HG03135 (cell line): Measurements from ENCODE around the gene GPR139.

Experiments used
- ATAC-seq: cut with Tn5 transposase; IDR thresholded peaks from one replicate; pipeline ENCODE4 v1.9.1; 2021; ENCODE audit warnings: mild to moderate bottlenecking, moderate library complexity; ENCODE audit not compliant: unreplicated experiment

GPR139 gene

DNA sequence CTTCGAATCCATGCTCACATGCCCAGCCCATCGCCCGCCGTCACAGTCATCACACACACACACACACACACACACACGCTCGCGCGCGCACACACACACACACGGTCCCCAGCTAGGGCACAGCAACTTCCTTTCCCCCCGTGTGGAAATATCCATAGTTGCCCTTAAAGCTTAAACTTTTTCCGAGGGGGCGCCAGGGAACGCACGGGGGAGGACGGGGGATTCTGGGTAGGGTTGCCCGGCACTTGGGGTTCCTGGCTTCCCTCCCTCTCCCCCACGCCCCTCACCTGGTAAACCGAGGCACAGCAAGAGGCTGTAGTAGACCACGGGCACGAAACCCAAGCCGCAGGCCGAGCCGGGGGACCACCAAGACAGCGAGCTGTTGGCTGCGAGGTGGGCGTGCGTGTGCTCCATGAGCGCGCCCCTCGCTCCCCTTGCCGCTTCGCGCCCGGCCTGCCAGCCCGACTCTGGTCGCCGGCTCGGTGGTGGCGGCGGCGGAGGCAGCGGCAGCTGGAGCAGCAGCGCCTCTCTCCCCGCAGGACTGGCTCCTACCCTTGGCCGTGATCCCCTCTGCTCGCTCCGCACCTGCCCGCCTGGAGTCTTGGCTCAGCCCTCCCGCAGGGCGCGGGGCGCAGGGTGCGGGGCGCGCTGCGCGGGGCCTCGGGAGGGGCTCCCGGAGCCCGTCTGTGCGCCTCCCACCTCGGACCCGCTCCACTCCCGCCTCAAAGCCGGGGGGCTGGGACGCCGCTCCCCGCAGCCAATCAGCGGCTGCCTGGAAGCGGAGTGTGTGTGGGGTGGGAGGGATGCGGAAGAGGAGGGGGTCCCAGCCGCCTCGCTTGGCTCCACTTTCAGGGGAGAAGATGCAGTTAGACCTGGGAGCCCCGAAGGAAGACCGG is at the start of gene GPR139:
TSS of gene GPR139 (minus strand) at position 688 of the 896 bp plus-strand sequence. CDS start at position 414, 274 bp downstream.
- ATAC-seq, result no peak

GRCh38 chr16:20122011-20122410 is 48.3 kb upstream of the GPR139 start:
- ATAC-seq, result no peak

DNA sequence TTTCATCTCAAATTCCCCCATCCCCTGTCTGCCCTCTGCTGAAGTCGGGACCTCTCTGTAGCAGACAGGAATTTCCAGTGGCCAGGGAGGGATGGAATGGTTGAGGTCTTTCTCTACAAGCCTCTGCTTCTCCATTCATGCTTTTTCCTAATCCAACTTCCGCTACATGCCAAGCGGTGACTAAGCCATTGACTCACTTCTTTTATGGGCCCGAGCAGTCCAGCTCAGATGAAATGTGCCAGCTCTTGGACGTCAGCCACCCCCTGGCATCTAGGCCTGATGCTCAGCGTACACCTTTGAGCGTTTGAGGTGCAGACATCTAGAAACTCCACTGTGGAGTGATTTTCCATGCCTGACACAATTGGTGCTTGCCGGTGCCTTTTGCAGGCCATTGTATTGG is 40.7 kb upstream of the GPR139 start:
- ATAC-seq, result no peak

GRCh38 chr16:20111143-20111542 is 37.5 kb upstream of the GPR139 start:
- no peak for ATAC-seq

DNA sequence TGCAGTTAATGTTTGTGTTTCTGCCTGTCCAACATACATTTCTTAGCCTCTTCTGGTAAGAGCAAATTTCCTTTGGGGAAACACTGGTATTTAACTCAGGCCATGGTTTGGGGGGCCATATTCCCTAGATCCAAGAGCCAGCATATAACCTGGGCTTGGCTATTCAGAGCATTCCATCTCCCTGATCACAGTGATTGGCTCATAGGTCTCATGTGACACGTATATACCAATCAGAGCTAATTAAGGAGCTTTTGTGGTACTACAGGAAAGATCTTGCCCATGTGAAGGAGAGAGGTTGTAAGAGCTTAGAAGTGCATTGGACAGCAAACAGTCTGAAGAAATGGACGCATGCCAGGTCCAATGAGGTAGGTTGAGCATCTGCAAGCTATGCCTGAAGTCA is 33.4 kb upstream of the GPR139 start:
- no peak for ATAC-seq

GRCh38 chr16:20104563-20105183 is 31.0 kb upstream of the GPR139 start:
- ATAC-seq, result no peak

- no peak for ATAC-seq
Observed at GRCh38 chr16:20102521-20102920, 28.8 kb upstream of the GPR139 start.

DNA sequence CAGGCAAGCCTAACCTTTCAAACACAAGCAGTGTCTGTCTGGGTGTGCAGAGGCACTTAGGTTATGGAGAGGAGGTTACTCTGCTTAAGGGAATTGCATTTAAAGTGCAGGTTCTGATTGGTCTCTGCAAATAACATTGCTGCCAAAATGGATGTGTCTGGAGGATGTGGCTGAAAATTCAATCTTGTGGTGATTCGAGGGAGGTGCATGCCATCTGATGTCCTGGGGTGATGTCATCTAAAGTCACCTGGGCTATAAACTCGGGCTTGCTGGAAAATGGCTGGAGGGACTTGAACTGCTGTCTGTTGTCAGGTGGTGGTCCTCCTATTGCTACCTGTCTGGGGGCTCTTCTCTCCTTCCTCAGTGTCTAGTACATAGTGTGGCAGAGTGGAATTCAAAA is 28.3 kb upstream of the GPR139 start:
- no peak for ATAC-seq

- ATAC-seq, result no peak
Observed at GRCh38 chr16:20099375-20099774, 25.7 kb upstream of the GPR139 start.

- ATAC-seq, result no peak
Observed at GRCh38 chr16:20094157-20094556, 20.5 kb upstream of the GPR139 start.

DNA sequence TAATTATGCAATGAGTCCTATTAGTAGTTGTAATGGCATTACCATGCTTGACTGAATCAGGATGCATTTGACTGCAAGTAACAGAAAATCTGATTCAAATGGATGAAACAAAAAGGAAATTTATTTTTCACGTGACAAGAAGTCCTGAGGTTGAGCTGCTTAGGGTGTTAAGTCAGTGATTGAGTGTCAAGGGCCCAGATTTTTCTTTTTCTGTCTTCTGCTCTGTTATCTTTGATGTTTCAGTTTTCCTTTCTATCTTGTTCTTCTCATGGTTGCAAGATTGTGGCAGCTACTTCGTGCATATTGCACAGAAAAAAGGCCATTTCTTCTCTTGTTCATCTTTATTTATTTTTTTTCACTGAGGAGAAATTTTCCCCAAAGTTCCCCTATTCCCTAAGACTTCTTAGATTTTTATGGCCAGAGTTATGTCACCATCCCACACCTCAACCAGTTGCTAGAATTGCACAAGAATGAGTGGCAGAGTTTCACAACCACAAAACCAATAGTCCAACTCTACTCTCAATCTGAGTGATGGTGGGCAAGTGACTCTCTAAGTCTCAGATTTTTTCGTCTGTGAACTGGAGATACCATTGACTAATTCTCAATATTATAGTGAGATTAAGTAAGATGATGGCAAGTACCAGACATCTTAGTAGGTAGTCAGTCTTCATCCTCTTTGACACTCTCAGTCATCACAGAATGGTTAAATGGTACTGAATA is 15.7 kb upstream of the GPR139 start:
- ATAC-seq, result no peak

DNA sequence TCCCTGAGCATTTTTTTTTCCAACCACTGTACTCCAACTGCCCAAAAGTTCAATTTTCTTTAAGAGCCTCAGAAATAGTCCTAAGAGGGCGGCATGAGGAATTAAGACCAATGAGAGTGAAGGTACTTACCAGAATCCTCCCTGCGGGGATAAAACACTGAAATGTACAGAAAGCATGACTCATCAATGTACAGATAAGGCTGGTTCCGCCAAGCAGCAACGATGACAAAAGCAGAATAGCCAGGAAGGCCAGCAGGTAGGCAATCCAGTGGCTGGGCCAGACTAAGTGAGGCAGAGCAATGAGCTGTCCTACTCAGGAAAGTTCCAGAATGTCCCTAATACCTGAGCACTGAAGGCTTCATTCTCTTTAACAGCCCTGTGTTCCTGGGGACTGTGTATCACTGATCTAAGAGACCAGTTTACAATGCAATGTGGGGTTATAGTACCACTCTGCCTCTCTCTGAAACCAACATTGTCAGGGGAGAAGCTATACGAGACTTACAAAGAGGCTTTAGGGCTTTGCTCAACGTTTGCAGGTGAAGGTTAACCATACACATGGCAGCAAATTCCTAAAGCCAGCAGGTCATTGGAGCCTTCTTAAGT is 11.0 kb upstream of the GPR139 start:
- no peak for ATAC-seq

GRCh38 chr16:20079106-20079505 is 5.4 kb upstream of the GPR139 start:
- no peak for ATAC-seq

DNA sequence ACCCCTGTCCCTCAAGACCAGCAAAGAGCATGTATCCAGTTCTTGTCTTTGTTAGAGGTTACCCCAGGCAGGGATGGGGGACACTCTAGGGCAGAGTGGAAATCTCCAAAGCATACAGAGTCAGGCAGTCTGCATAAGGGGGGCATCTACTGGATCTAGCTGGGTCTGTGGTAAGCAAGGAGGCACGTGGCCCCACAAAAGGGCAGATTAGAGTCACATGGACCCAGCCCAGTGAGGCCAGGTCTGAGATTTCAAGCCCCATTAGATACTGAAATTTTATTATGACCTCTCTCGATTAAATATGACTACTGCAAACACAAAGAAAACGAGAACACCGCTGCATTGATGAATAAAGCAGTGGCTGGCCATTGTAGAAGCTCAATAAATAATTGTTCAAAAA is 1.6 kb upstream of the GPR139 start:
- ATAC-seq, result no peak

DNA sequence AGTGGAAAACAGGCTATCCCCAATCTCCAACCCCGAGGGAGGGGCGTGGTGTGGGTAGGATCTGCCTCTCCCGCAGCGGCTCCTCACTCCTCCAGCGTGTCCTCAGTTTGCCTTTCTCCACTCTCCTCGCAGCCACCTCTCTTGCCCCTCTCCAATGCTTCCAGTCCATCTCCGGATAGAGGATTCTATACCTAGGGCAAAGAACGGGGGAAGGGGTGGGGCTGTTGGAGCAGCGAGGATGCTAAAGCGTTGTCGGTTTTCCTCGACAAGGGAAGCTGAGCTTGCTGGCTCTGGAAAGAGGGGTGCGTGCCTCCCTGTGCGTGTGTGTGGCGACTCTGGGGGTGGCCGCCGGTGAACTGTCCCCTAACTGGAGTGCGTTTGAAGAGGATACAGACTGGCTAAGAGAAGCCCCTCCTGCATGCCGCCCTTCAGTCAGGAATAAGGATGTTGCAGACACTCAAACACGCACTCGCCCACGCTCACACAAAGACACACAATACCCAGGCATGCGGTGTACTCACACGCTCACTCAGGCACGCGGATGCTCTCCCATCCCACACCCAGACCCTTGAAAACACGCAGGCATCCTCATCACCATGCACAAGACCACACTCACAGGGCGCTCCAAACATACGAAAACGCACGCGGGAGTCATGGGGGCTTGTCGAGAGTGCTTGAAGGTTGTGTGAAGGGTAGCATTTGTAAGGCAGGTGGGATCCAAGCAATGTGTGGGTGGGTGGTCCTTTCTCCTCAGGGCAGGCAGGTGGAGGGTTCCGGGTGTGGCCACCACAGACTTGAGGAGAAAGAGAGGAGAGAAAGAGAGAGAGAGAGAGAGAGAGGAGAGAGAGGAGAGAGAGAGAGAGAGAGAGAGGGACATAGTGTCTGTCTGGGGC is 655 bp upstream of the GPR139 start:
- no peak for ATAC-seq

DNA sequence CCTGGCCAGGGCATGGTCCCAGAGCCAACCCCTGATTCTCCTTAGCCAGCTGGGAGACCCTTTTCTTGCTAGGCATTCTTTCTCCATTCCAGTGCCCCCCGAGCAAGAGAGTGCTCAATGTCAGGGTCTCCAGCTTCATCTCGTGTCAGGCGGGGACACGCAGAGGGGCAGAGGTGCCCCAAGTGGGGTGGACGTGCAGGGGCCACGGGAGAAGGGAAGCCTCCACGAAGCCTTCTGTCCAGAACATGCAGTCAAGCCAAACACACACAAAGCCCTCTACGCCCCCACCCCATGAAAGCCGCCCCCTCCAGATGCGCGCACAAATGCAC is 852 bp downstream of the GPR139 start:
- no peak for ATAC-seq

DNA sequence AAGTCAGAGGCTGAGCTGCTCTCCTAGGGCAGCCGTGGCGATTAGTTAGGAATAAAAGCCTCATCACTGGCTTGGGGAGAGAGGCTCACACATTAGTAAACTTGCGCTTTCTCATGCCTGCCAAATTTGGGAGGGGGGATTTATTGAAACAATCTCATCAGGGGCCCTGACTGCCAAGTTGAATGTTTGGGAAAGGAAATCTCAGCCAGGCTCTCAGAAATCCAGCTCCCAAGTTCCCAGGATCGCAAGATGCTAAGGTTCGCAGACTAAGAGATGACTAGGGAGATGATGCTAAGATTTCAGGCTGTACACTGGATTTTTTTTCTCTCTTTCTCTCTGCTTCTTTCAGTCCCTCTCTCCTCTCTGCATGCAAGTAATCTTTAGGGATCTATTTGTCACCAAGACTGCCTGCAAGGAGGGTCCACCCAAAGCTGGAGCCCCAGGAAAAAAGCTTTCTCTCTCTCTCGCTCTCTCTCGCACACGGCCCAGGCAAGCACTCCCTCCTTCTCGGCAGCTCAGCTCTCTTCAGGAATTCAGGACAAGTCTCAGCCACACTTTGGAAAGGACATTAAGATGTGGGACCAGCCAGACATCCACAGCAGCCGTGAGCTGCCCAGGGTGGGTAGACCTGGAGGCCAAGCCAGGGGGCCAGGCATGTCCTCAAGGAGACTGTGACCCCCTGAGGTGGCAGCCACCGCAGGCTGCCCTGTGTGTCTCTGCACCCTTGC is 1.4 kb downstream of the GPR139 start:
- ATAC-seq, result no peak

- no peak for ATAC-seq
Observed at GRCh38 chr16:20064931-20065330, 8.8 kb downstream of the GPR139 start.

GRCh38 chr16:20064520-20064919 is 9.2 kb downstream of the GPR139 start:
- ATAC-seq, result no peak

DNA sequence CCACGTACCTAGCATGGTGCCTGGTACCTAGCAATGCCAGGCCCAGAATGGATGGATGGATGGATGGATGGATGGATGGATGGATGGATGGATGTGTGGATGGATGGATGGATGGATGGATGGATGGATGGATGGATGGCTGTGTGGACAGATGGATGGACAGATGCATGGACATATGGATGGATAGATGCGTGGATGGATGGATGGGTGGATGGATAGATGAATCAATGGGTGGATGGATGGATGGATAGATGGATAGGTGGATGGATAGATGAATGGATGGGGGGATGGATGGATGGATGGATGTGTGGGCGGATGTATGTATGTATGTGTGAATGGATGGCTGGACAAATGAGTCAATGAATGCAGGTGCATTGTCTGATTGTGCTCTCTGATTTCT is 12.6 kb downstream of the GPR139 start:
- no peak for ATAC-seq
